Breast epithelium (tissue), 4 donors: Measurements from ENCODE around the gene RAPGEF1. TPM values are rescaled to one million over a fixed set of nuclear protein-coding genes. Genes with fewer than 3 reads are reported as not detected.

ENCODE experiments used
- DNase-seq, 2 donors: peaks; one replicate each; pipeline ENCODE4 v3.0.0-alpha.2; 2019; ENCODE audit warnings: low spot score in 2 of 2
- H3K27ac ChIP-seq, 2 donors: fragments of 200-600 bp; sonication (generic) in 1 of 2; one replicate each; pipeline ENCODE4 v1.5.1; 2016 to 2019; ENCODE audit warnings: mild to moderate bottlenecking in 1 of 2
- H3K27me3 ChIP-seq, 2 donors: fragments of 200-600 bp; sonication (generic) in 1 of 2; one replicate each; pipeline versions ENCODE4 v1.5.1 to v1.6.0; 2017 to 2019; ENCODE audit warnings: control low read depth in 1 of 2, mild to moderate bottlenecking in 1 of 2
- H3K36me3 ChIP-seq: fragments of 200-600 bp; one replicate; pipeline ENCODE4 v1.5.1; 2019
- H3K4me1 ChIP-seq, 2 donors: fragments of 200-600 bp; sonication (generic); one replicate each; pipeline ENCODE4 v1.5.1; 2016 to 2019; ENCODE audit warnings: control low read depth in 1 of 2
- H3K4me3 ChIP-seq, 3 donors: fragments of 200-600 bp; sonication (generic); 1 replicate in 2 of 3; 2 replicates in 1 of 3; pipeline ENCODE4 v1.5.1; 2016 to 2019; ENCODE audit warnings: mild to moderate bottlenecking in 3 of 3, moderate library complexity in 2 of 3
- H3K9me3 ChIP-seq, 2 donors: fragments of 200-600 bp; sonication (generic) in 1 of 2; one replicate each; pipeline ENCODE4 v1.5.1; 2016 to 2019; ENCODE audit warnings: control low read depth in 1 of 2
- POLR2A ChIP-seq: fragments of 450-650 bp; IDR thresholded peaks from one replicate; pipeline ENCODE4 v1.6.1; 2016; ENCODE audit warnings: antibody characterized with exemption, mild to moderate bottlenecking, moderate library complexity
- POLR2AphosphoS5 ChIP-seq, 3 donors: sonication (generic); formaldehyde crosslinking; IDR thresholded peaks; one replicate each; pipeline ENCODE4 v1.6.1; 2017; ENCODE audit warnings: antibody characterized with exemption in 3 of 3
- intact Hi-C: fragments of 100-400 bp; cut with DNase I; formaldehyde crosslinking; loops from one replicate; pipeline ENCODE4 v1.15.1; 2023; ENCODE audit warnings: low total_unique reads
- total RNA-seq, 3 donors: library from RNA; depleted of rRNA; stranded (reverse); fragments of >200 nt; gene quantifications; one replicate each; pipeline ENCODE4 v1.1.0, GENCODE V29; 2016
- TF ChIP-seq, protein P1 (sequence below), 3 donors: fragments of 450-650 bp; IDR thresholded peaks; one replicate each; pipeline ENCODE4 v1.5.1; 2016 to 2017; ENCODE audit warnings: antibody characterized with exemption in 3 of 3, mild to moderate bottlenecking in 3 of 3, moderate library complexity in 3 of 3

The RAPGEF1 gene
- total RNA-seq, 3 donors from 2014 or later, result 35.3 to 38.0 (median 37.3) TPM

DNA sequence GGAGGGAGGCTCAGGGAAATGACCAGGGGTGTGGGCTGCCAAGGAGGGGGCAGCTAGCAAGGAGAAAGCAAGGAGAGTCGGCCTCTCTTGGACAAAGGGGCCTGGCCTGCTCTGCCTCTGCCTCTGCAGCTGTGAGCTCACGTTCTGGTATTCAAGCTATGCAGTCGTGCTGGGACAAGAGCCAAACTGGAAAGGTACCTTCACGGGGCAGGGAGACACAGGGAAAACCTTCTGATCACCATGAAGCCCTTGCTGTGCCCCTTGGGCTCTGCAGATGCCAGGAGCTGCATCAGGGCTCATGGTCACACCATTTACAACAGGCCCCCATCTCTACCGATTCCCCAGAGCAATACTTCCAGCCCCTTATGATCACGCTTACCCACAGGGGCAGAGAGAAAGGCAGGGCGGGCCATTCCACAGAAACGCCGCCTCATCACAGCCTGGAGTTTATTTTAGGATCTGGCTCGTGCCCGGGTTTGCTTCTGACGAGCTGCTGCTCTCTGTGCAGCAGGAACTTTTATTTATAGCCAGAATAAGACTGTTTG, 131.3 kb downstream of the RAPGEF1 start:
- Histone ChIP-seq H3K4me3 (no peak overlapping the region), H3K36me3 (no peaks in the 10 kb centered on the region), H3K27ac (peak overlapping the region; percentile 78 to 82), H3K9me3 (no peaks in the 10 kb centered on the region), H3K27me3 (no peaks in the 10 kb centered on the region), H3K4me1 (peaks cover 5 to 15% of the 10 kb centered on the region in 2 donors)
- DNase-seq, result peak; percentile 69 to 90
- TF ChIP-seq POLR2A (no peak), POLR2AphosphoS5 (IDR thresholded peaks at IDR 0.05) (peak in 2 of 3 donors; percentile 17 to 22)
- intact Hi-C loops, result no loop called here

DNA sequence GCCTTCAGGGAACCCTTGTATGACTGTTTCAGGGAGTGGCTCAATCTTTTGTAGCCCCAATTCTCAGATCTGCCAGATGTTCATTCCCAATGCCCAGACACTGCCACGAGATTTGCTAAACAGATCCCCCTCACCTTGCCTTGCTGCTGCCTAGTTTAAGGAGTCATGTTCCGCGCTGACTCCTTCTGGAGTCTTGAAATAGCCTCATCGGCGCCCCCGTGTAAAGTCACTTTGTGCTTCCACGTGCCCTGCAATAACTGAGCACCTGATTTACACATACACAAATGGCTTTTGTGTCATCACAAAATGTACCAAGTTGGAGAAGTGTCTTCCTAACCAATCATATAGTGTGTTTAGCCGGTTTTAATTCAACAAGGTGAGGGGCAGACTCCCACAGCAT, 132.3 kb downstream of the RAPGEF1 start:
- Histone ChIP-seq H3K4me3 (no peak overlapping the region), H3K4me1 (peaks cover 5 to 15% of the 10 kb centered on the region in 2 donors), H3K9me3 (no peaks in the 10 kb centered on the region), H3K27me3 (no peaks in the 10 kb centered on the region), H3K27ac (peak overlapping the region; percentile 78 to 82), H3K36me3 (no peaks in the 10 kb centered on the region)
- no peak for DNase-seq
- TF ChIP-seq POLR2A (no peak), POLR2AphosphoS5 (IDR thresholded peaks at IDR 0.05) (no peak)
- TF ChIP-seq, protein P1, sequence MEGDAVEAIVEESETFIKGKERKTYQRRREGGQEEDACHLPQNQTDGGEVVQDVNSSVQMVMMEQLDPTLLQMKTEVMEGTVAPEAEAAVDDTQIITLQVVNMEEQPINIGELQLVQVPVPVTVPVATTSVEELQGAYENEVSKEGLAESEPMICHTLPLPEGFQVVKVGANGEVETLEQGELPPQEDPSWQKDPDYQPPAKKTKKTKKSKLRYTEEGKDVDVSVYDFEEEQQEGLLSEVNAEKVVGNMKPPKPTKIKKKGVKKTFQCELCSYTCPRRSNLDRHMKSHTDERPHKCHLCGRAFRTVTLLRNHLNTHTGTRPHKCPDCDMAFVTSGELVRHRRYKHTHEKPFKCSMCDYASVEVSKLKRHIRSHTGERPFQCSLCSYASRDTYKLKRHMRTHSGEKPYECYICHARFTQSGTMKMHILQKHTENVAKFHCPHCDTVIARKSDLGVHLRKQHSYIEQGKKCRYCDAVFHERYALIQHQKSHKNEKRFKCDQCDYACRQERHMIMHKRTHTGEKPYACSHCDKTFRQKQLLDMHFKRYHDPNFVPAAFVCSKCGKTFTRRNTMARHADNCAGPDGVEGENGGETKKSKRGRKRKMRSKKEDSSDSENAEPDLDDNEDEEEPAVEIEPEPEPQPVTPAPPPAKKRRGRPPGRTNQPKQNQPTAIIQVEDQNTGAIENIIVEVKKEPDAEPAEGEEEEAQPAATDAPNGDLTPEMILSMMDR (IDR thresholded peaks at IDR 0.05), result no peak
- intact Hi-C loops, result no loop called here

DNA sequence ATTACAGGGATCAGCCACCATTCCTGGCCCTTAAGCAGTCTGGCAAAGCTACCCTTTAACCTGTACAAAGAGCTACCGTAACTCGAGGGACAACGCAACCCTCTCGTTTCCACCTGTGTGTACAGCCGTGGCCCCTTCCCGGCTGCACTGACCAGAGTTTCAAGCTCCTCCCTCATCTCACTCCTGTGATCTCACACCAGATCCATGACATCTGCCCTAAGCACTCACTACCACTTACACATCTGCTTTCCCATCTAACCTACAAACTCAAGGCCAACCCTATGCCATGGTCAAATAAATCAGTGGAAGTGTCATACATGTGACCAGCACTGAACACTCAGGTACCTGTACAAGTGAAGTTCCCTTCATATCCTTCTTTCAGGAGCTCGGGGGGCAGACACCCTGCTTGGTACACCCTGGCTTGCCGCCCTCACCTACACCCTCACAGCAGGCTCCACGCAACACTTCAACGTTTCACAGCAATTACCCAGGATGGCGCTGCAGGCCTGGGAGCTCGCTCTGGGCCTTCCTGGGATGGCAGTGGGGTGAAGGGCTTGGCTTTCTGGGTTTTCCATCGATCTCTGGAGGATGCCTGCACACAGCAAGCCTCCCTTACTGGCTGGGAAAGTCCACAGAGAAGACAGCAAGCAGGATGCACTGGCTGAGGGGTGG, 132.8 kb downstream of the RAPGEF1 start:
- Histone ChIP-seq H3K9me3 (no peaks in the 10 kb centered on the region), H3K36me3 (no peaks in the 10 kb centered on the region), H3K27me3 (no peaks in the 10 kb centered on the region), H3K4me3 (no peak overlapping the region), H3K27ac (peak overlapping the region; percentile 78 to 82), H3K4me1 (peaks cover 5 to 15% of the 10 kb centered on the region in 2 donors)
- no peak for DNase-seq
- intact Hi-C loops, result no loop called here
- TF ChIP-seq, protein P1 (IDR thresholded peaks at IDR 0.05), result no peak
- TF ChIP-seq POLR2A, result no peak
- no peak for TF ChIP-seq POLR2AphosphoS5 (IDR thresholded peaks at IDR 0.05)

DNA sequence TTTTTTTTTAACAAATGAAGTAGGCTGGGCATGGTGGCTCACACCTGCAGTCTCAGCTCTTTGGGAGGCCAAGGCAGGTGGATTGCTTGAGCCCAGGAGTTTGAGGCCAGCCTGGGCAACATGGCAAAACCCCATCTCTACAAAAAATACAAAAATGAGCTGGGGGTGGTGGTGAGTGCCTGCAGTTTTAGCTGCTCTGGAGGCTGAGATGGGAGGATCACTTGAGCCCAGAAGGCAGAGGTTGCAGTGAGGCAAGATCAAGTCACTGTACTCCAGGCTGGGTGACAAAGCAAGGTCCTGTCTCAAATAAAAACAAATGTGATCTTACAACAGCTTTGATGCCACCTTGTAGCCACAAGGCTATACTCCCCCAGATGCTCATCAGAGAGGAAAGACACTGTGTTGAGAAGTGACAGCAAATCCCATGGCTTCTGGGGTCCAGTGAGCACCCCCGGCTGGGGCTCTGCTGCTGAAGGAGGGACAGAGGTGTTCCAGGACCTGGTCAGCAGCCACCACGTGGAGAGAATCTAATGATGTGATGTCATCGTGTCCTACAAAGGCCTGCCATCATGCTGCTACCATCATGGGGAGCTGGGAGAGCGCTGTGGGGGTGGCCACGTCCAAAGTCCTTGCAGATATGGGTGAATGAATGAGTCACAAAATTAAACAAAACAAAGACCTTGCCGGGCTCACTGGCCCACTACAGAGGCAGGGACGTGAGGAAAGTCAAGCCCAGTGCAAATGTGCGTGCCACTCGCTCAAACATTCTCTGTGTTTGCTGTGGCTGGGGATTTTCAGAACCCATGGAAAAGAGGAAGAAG, 133.9 kb downstream of the RAPGEF1 start:
- no peak for DNase-seq
- Histone ChIP-seq H3K9me3 (no peaks in the 10 kb centered on the region), H3K4me1 (peaks cover 5 to 15% of the 10 kb centered on the region in 2 donors), H3K27ac (no peak overlapping the region), H3K36me3 (no peaks in the 10 kb centered on the region), H3K4me3 (no peak overlapping the region), H3K27me3 (no peaks in the 10 kb centered on the region)
- intact Hi-C loops, result no loop called here
- no peak for TF ChIP-seq POLR2A

DNA sequence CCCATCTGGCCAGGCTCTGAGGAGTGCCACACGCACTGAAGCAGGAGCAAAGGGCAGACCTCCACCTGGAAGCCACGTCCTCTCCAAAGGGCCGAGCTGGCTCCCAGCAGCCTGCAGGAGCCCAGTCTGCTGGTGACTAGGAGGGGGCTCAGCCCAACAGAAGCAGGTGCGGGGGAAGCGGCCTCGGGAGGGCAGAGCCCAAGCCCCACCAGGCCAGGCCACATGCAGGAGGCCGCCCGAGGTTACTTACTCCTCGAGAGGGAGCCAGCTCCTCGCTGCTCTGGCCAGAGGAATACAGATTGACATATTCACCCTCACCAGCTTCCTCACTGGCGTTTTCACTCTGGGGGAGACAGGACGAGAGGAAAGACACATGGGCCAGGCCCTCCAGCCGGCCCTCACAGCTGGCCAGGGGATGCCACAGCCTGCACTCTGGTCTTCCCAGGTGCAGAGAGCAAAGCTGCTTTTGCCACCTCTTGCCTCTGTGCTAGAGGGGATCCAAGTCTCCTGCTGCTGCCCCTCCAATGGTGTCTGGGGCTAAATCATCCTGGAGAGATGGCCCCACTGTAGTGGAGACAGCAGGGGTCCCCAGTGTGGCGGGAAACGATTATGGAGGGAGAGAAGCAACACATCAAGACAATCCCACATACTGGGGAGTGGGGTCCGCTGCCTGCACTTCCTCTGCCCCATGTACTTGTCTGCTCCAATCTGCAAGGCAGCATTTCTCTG, 136.0 kb downstream of the RAPGEF1 start:
- Histone ChIP-seq H3K27me3 (no peaks in the 10 kb centered on the region), H3K4me1 (peaks cover 1 to 5% of the 10 kb centered on the region in 2 donors), H3K27ac (no peak overlapping the region), H3K36me3 (no peaks in the 10 kb centered on the region), H3K9me3 (no peaks in the 10 kb centered on the region), H3K4me3 (no peak overlapping the region)
- intact Hi-C loops, result no loop called here
- no peak for DNase-seq
- TF ChIP-seq POLR2A (no peak), POLR2AphosphoS5 (IDR thresholded peaks at IDR 0.05) (no peak)
- TF ChIP-seq, protein P1 (IDR thresholded peaks at IDR 0.05), result no peak
